CD8-positive, alpha-beta memory T cell (primary cell): ENCODE data around the gene TNIK. TPM values are rescaled to one million over a fixed set of nuclear protein-coding genes. Genes with fewer than 3 reads are reported as not detected.
A peak's percentile ranks its signal among the peaks of the same experiment; 100 is the strongest.

Experiments used
- CTCF ChIA-PET: fragments of 350-600 bp; sonication (Branson Sonifier 250); formaldehyde crosslinking; loops from one replicate; lab custom pipeline; 2021; ENCODE audit warnings: antibody characterized with exemption; lab: Charles Lee
- POLR2A ChIA-PET: fragments of 350-600 bp; sonication (Branson Sonifier 250); formaldehyde crosslinking; loops from one replicate; lab custom pipeline; 2021; ENCODE audit warnings: antibody characterized with exemption; lab: Charles Lee
- DNase-seq, 5 donors: peaks; one replicate each; pipeline versions ENCODE4 v3.0.0 to v3.0.0-alpha.2; 2020 to 2022; ENCODE audit warnings: mixed read lengths in 1 of 5
- H3K27ac ChIP-seq: one replicate; pipeline ENCODE4 v1.7.0; 2013; ENCODE audit warnings: low read depth, mild to moderate bottlenecking, low read length, moderate library complexity
- H3K27me3 ChIP-seq: 2 replicates; pipeline ENCODE4 v1.7.0; 2013; ENCODE audit warnings: low read length, mild to moderate bottlenecking; ENCODE audit not compliant: insufficient read depth, poor library complexity, severe bottlenecking
- H3K36me3 ChIP-seq: 2 replicates; pipeline ENCODE4 v1.7.0; 2013; ENCODE audit warnings: mild to moderate bottlenecking, low read length, moderate library complexity; ENCODE audit not compliant: insufficient read depth
- H3K4me1 ChIP-seq: 2 replicates; pipeline ENCODE4 v1.7.0; 2013; ENCODE audit warnings: mild to moderate bottlenecking, low read length, moderate library complexity; ENCODE audit not compliant: insufficient read depth
- H3K4me3 ChIP-seq: 2 replicates; pipeline ENCODE4 v1.7.0; 2013; ENCODE audit warnings: mild to moderate bottlenecking, low read length
- H3K9me3 ChIP-seq: 2 replicates; pipeline ENCODE4 v1.7.0; 2013; ENCODE audit warnings: mild to moderate bottlenecking, low read length
- H3K27ac Mint-ChIP-seq, 8 donors: one replicate each; pipeline ENCODE4 v1.8.0; 2020 to 2021; ENCODE audit warnings: mixed read lengths in 8 of 8, mild to moderate bottlenecking in 6 of 8, inconsistent platforms in 3 of 8, moderate library complexity in 3 of 8
- H3K27me3 Mint-ChIP-seq, 2 donors: one replicate each; pipeline ENCODE4 v1.8.0; 2020 to 2021; ENCODE audit warnings: mixed read lengths in 2 of 2, mild to moderate bottlenecking in 1 of 2, moderate library complexity in 1 of 2
- H3K36me3 Mint-ChIP-seq, 3 donors: one replicate each; pipeline ENCODE4 v1.8.0; 2020 to 2021; ENCODE audit warnings: mixed read lengths in 3 of 3, inconsistent platforms in 1 of 3, mild to moderate bottlenecking in 1 of 3
- H3K4me1 Mint-ChIP-seq, 3 donors: one replicate each; pipeline ENCODE4 v1.8.0; 2020 to 2021; ENCODE audit warnings: mixed read lengths in 3 of 3, inconsistent platforms in 1 of 3, mild to moderate bottlenecking in 1 of 3
- H3K4me3 Mint-ChIP-seq, 7 donors: one replicate each; pipeline ENCODE4 v1.8.0; 2020 to 2021; ENCODE audit warnings: mixed read lengths in 7 of 7, mild to moderate bottlenecking in 6 of 7, moderate library complexity in 4 of 7, inconsistent platforms in 2 of 7
- H3K9me3 Mint-ChIP-seq, 5 donors: one replicate each; pipeline ENCODE4 v1.8.0; 2020 to 2022; ENCODE audit warnings: mixed read lengths in 5 of 5, mild to moderate bottlenecking in 3 of 5, moderate library complexity in 2 of 5, inconsistent platforms in 1 of 5
- polyA plus RNA-seq: library from polyadenylated mRNA; unstranded; fragments of 300-500 nt; fragmentation: Illumina TruSeq; gene quantifications from one replicate; pipeline ENCODE4 v1.2.3, GENCODE V29; 2021
- total RNA-seq, 2 experiments: library from RNA; stranded (reverse); gene quantifications; one replicate each; pipeline ENCODE4 v1.2.3, GENCODE V29; 2021

The TNIK gene
- total and polyA plus RNA-seq, 3 experiments from 2014 or later, result 15.9 to 19.2 (median 17.7) TPM

DNA sequence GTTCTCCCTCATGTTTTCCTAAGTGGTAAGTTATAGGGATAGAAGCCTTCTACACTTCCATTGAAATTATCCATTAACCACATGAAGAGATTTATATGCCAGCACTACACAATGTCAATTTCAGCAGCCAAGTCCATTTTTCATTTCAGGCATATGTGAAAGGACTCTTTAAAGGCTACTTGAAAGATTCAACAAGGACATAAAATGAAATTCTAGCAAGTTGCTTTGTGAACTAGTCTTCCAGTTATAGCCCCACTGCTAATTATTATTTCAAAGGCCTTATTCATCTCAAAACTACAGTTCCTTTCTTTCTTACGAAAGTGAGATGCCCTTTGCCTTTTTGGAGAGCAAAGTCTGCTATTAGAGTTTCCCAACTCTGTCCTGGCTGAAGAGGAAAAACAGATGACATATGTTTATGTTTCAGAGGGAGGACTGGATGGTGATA, 367.7 kb downstream of the TNIK start:
- peaks cover 22% of the 10 kb centered on the region for H3K36me3 ChIP-seq
- H3K4me1 ChIP-seq, result no peaks in the 10 kb centered on the region
- H3K4me3 Mint-ChIP-seq, result no peak overlapping the region
- H3K27me3 ChIP-seq, result no peaks in the 10 kb centered on the region
- POLR2A ChIA-PET, result no interaction called here
- no peaks in the 10 kb centered on the region for H3K9me3 ChIP-seq
- no peak overlapping the region for H3K27ac Mint-ChIP-seq
- H3K9me3 Mint-ChIP-seq, result no peaks in the 10 kb centered on the region
- H3K36me3 Mint-ChIP-seq, result peaks cover 17 to 81% (median 51%) of the 10 kb centered on the region in 3 donors
- CTCF ChIA-PET, result no interaction called here
- H3K4me3 ChIP-seq, result no peak overlapping the region
- H3K27me3 Mint-ChIP-seq, result no peaks in the 10 kb centered on the region
- H3K4me1 Mint-ChIP-seq, result peaks cover 0 to 4% (median 0%) of the 10 kb centered on the region in 3 donors
- H3K27ac ChIP-seq, result no peak overlapping the region
- no peak for DNase-seq

DNA sequence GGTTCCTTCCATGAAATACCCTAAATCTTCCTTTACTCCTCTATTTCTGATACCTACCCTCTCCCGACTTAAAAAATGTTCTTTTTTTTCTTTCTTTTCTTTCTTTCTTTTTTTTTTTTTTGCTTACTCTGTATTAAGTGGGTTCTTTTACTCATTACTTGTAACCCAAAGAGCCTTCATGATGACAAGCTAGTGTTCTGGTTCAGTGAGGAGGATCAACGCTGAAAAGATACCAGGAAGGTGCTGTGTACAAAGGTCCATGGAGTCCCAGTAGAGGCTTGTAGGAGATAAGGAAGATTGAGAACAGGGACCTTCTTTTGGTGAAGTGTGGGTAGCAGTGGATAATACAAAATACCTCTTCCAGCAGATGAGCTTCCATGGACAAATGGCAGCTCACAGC, 369.9 kb downstream of the TNIK start:
- ChIA-PET CTCF (interaction anchor here (0.9 kb wide), 1 partner anchor 19 kb away, joined by 3 read pairs; no protein-coding TSS in a partner anchor), POLR2A (no interaction called here)
- Mint-ChIP-seq H3K4me1 (peaks cover 0 to 4% (median 0%) of the 10 kb centered on the region in 3 donors), H3K4me3 (no peak overlapping the region), H3K9me3 (no peaks in the 10 kb centered on the region), H3K27me3 (no peaks in the 10 kb centered on the region), H3K36me3 (peaks cover 13 to 84% (median 51%) of the 10 kb centered on the region in 3 donors), H3K27ac (peak overlapping the region in 3 of 8 donors; percentile 1 to 61 (median 2))
- Histone ChIP-seq H3K4me3 (no peak overlapping the region), H3K27me3 (no peaks in the 10 kb centered on the region), H3K9me3 (no peaks in the 10 kb centered on the region), H3K27ac (no peak overlapping the region), H3K36me3 (peaks cover 24% of the 10 kb centered on the region), H3K4me1 (no peaks in the 10 kb centered on the region)
- DNase-seq, result no peak

DNA sequence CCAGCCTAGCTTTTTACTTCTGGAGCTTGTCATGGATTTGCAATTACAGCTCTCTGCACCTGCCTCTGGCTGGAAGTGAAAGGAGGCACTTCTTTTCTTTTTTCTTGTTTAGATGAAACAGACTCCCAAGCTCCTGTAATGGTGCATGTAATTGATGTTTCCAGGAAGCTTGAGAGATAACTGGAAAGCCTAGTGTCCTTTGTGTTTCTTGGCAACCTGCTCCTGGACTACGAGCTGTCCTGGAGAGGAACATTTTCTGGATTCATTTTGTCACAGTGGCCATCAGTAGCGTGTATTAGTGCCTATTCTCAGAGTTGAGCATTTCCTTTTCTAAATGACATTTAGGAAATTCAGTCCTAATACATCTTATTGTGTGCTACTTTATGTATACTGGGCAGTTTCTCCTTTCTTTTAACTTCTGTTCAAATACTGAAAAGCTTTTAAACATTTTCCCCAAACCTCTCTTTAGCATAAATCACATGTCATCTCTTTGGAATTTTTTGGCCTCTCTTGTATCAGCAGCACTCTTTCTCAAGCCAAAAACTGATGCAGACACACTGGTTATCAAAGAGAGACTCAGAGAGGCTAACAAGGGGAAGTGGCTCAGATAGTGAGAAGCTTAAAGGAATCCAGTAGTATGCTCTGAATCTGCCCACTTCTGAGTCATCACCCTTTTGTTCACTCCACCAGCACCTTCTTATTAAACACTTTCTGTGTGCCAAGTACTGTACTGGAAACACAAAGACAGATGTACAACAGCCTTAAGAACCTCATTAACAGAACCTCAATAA, 371.0 kb downstream of the TNIK start:
- DNase-seq, result no peak
- no peaks in the 10 kb centered on the region for H3K9me3 Mint-ChIP-seq
- Histone ChIP-seq H3K27ac (no peak overlapping the region), H3K36me3 (peaks cover 34% of the 10 kb centered on the region), H3K4me1 (no peaks in the 10 kb centered on the region), H3K9me3 (no peaks in the 10 kb centered on the region), H3K27me3 (no peaks in the 10 kb centered on the region), H3K4me3 (no peak overlapping the region)
- CTCF ChIA-PET, result no interaction called here
- H3K27ac Mint-ChIP-seq, result peak overlapping the region in 2 of 8 donors; percentile 2 to 49
- no peaks in the 10 kb centered on the region for H3K4me1 Mint-ChIP-seq
- peaks cover 19 to 86% (median 50%) of the 10 kb centered on the region in 3 donors for H3K36me3 Mint-ChIP-seq
- POLR2A ChIA-PET, result no interaction called here
- no peak overlapping the region for H3K4me3 Mint-ChIP-seq
- H3K27me3 Mint-ChIP-seq, result no peaks in the 10 kb centered on the region

- peaks cover 23 to 90% (median 51%) of the 10 kb centered on the region in 3 donors for H3K36me3 Mint-ChIP-seq
- peak overlapping the region in 2 of 8 donors; percentile 6 to 49 for H3K27ac Mint-ChIP-seq
- no peaks in the 10 kb centered on the region for H3K9me3 ChIP-seq
- H3K4me1 ChIP-seq, result no peaks in the 10 kb centered on the region
- H3K4me1 Mint-ChIP-seq, result no peaks in the 10 kb centered on the region
- no peaks in the 10 kb centered on the region for H3K9me3 Mint-ChIP-seq
- H3K27me3 ChIP-seq, result no peaks in the 10 kb centered on the region
- H3K4me3 Mint-ChIP-seq, result no peak overlapping the region
- no peak for DNase-seq
- H3K27me3 Mint-ChIP-seq, result no peaks in the 10 kb centered on the region
- no peak overlapping the region for H3K4me3 ChIP-seq
- no peak overlapping the region for H3K27ac ChIP-seq
- ChIA-PET POLR2A (no interaction called here), CTCF (no interaction called here)
- peaks cover 40% of the 10 kb centered on the region for H3K36me3 ChIP-seq
Observed at GRCh38 chr3:171088496-171088895, 371.7 kb downstream of the TNIK start.

DNA sequence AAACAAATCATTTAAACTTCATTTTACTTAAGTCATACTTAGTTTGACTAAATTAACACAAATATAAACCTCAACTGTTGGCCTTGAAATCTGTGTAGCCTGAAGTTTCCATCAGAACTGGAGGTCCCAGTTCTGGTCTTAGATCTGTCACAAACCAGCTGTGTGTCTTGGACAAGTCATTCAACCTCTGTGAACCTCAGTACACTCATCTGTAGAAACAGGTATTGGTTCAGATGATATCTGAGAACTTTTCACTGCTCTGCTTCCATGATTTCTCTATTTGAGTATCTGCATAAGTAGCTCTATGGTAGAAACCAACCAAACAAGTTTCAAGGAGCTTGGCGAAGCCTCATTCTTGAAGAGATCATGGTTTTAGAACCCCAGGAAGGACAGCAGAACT, 373.3 kb downstream of the TNIK start:
- no peaks in the 10 kb centered on the region for H3K4me1 Mint-ChIP-seq
- Histone ChIP-seq H3K27ac (no peak overlapping the region), H3K4me3 (no peak overlapping the region), H3K9me3 (no peaks in the 10 kb centered on the region), H3K4me1 (no peaks in the 10 kb centered on the region), H3K36me3 (peaks cover 35% of the 10 kb centered on the region), H3K27me3 (no peaks in the 10 kb centered on the region)
- POLR2A ChIA-PET, result no interaction called here
- H3K27ac Mint-ChIP-seq, result no peak overlapping the region
- DNase-seq, result no peak
- CTCF ChIA-PET, result no interaction called here
- no peaks in the 10 kb centered on the region for H3K27me3 Mint-ChIP-seq
- no peaks in the 10 kb centered on the region for H3K9me3 Mint-ChIP-seq
- peaks cover 30 to 91% (median 52%) of the 10 kb centered on the region in 3 donors for H3K36me3 Mint-ChIP-seq
- no peak overlapping the region for H3K4me3 Mint-ChIP-seq

GRCh38 chr3:171077261-171077660, 382.9 kb downstream of the TNIK start:
- H3K27ac Mint-ChIP-seq, result peak overlapping the region in 1 of 8 donors; percentile 14
- ChIA-PET POLR2A (no interaction called here), CTCF (no interaction called here)
- H3K4me3 ChIP-seq, result no peak overlapping the region
- H3K4me3 Mint-ChIP-seq, result no peak overlapping the region
- no peak for DNase-seq
- H3K9me3 ChIP-seq, result no peaks in the 10 kb centered on the region
- H3K4me1 Mint-ChIP-seq, result no peaks in the 10 kb centered on the region
- H3K27me3 Mint-ChIP-seq, result no peaks in the 10 kb centered on the region
- H3K36me3 Mint-ChIP-seq, result peaks cover 8 to 86% (median 48%) of the 10 kb centered on the region in 3 donors
- H3K27ac ChIP-seq, result no peak overlapping the region
- H3K36me3 ChIP-seq, result peaks cover 6% of the 10 kb centered on the region
- no peaks in the 10 kb centered on the region for H3K4me1 ChIP-seq
- no peaks in the 10 kb centered on the region for H3K27me3 ChIP-seq
- H3K9me3 Mint-ChIP-seq, result no peaks in the 10 kb centered on the region

DNA sequence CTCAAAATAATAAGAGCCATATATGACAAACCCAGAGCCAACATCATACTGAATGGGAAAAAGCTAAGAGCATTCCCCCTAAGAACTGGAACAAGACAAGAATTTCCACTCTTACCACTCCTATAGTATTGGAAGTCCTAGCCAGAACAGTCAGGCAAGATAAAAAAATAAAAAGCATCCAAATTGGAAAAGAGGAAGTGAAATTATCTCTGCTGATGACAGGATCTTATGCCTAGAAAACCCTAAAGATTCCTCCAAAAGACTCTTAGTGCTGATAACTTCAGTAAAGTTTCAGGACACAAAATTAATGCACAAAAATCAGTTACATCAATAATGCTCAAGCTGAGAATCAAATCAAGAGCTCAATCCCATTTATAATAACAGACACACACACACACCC, 387.8 kb downstream of the TNIK start:
- Histone ChIP-seq H3K36me3 (peaks cover 31% of the 10 kb centered on the region), H3K4me3 (no peak overlapping the region), H3K9me3 (no peaks in the 10 kb centered on the region), H3K27ac (no peak overlapping the region), H3K27me3 (no peaks in the 10 kb centered on the region), H3K4me1 (no peaks in the 10 kb centered on the region)
- H3K27me3 Mint-ChIP-seq, result no peaks in the 10 kb centered on the region
- H3K9me3 Mint-ChIP-seq, result no peaks in the 10 kb centered on the region
- CTCF ChIA-PET, result interaction anchor here (1.5 kb wide), 1 partner anchor 18 kb away, joined by 3 read pairs; no protein-coding TSS in a partner anchor
- H3K4me3 Mint-ChIP-seq, result no peak overlapping the region
- peak overlapping the region in 1 of 8 donors; percentile 5 for H3K27ac Mint-ChIP-seq
- DNase-seq, result no peak
- POLR2A ChIA-PET, result interaction anchor here (0.5 kb wide), 1 partner anchor 1105 kb away, joined by 3 read pairs; no protein-coding TSS in a partner anchor
- H3K4me1 Mint-ChIP-seq, result no peaks in the 10 kb centered on the region
- H3K36me3 Mint-ChIP-seq, result peaks cover 25 to 86% (median 49%) of the 10 kb centered on the region in 3 donors

GRCh38 chr3:171068658-171069057, 391.5 kb downstream of the TNIK start:
- Histone ChIP-seq H3K4me1 (no peaks in the 10 kb centered on the region), H3K27ac (no peak overlapping the region), H3K36me3 (peaks cover 51% of the 10 kb centered on the region), H3K27me3 (no peaks in the 10 kb centered on the region), H3K9me3 (no peaks in the 10 kb centered on the region), H3K4me3 (no peak overlapping the region)
- DNase-seq, result no peak
- Mint-ChIP-seq H3K4me1 (no peaks in the 10 kb centered on the region), H3K36me3 (peaks cover 35 to 94% (median 46%) of the 10 kb centered on the region in 3 donors), H3K27me3 (no peaks in the 10 kb centered on the region), H3K9me3 (no peaks in the 10 kb centered on the region), H3K4me3 (no peak overlapping the region), H3K27ac (peak overlapping the region in 2 of 8 donors; percentile 24 to 32)
- CTCF ChIA-PET, result no interaction called here
- POLR2A ChIA-PET, result no interaction called here
